Erythroblast (primary cell): ENCODE results near the gene MFSD11.
"Not testable (repeated sequence)": the region's sequence is repeated elsewhere in the genome, so short reads cannot be mapped to it uniquely, and the experiment has no call there.

ENCODE experiments used
- DNase-seq, 2 experiments: peaks; one replicate each; lab custom pipeline; 2025; lab: John Stamatoyannopoulos, UW
- GATA1 ChIP-seq: IDR thresholded peaks from 2 replicates; pipeline ENCODE4 v1.6.1; 2011; ENCODE audit warnings: low read depth, mild to moderate bottlenecking, control low read depth, low read length, moderate library complexity
- POLR2A ChIP-seq: IDR thresholded peaks from 2 replicates; pipeline ENCODE4 v1.6.1; 2011; ENCODE audit warnings: mild to moderate bottlenecking, low read length

MFSD11 gene

DNA sequence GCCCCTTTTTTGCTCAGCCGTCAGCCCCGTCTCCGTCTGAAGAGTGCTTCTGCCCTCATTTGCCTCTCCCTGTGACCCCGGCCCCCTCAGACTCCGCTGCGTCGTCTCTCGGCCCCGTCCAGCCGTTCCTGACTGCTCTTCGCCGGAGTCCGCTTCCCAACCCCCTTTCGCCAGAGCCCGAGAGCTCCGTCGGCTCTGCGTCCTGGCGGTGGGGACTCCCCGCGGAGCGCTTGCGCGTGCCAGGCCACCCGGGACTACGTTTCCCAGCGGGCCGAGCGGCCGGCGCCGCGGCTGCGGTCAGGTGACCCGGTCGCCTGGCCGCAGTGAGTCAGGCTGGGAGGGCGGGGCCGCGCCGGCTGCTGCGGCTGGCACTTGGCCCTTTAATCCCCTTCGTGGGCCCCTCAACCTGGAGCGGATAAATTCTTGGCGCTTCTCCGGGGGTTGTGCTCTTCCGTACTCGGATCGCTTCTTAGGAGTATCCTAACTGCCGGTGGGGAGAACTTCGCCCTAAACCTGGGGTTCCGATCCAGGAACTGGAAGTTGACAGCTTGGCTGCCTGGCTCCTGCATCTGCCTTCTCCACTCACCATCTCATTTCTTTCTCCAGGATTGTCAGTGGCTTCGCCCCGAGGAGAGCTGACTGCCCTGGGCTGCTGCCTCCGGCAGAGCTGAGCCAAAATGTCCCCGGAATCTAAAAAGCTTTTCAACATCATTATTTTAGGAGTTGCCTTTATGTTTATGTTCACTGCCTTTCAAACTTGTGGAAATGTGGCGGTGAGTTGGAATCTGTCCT lies at the start of gene MFSD11:
TSS of gene MFSD11 (plus strand) at position 444 of the 792 bp plus-strand sequence. CDS start at position 678, 234 bp downstream.
- TF ChIP-seq GATA1 = no peak
- peak; percentile 90 for TF ChIP-seq POLR2A
- peak; percentile 97 to 98 for DNase-seq

DNA sequence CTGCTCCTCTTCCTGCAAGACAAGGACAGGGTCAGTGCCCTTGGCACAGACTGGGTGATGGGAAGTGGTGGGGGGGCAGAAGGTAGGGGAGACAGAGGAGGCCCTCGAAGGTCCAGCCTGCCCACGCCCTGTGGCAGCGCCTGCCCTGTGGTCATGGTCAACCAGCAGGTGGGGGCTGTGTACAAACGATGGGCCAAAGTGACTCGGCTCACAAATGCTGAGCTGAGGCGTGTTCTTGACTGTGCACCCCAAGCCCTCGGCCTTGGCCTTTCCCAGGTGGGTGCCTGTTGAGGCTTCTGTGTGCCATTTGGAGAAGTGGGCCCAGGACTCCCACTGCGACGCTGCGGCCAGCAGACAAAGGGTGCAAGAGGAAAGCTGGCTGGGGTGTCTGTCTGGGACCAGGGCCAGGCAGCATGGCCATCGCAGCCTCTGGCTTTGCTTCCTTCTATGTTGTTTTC lies 49.7 kb upstream of the MFSD11 start:
- no peak for DNase-seq
- TF ChIP-seq GATA1 = no peak
- TF ChIP-seq POLR2A = no peak

DNA sequence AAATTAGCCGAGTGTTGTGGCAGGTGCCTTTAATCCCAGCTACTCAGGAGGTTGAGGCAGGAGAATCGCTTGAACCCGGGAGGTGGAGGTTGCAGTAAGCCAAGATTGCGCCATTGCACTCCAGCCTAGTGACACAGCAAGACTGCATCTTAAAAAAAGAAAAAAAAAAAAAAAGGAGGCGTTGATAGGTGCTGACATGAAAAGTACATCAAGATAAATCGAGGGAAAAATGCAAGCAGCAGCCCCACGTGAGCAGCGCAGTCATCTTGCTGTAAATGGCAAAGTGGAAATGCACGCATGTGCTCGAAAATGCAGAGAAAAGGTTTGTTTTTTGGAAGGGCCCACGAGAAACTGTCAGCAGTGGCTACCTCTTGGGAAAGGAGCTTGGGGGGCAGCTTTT lies 48.1 kb upstream of the MFSD11 start:
- no peak for TF ChIP-seq POLR2A
- DNase-seq = no peak

DNA sequence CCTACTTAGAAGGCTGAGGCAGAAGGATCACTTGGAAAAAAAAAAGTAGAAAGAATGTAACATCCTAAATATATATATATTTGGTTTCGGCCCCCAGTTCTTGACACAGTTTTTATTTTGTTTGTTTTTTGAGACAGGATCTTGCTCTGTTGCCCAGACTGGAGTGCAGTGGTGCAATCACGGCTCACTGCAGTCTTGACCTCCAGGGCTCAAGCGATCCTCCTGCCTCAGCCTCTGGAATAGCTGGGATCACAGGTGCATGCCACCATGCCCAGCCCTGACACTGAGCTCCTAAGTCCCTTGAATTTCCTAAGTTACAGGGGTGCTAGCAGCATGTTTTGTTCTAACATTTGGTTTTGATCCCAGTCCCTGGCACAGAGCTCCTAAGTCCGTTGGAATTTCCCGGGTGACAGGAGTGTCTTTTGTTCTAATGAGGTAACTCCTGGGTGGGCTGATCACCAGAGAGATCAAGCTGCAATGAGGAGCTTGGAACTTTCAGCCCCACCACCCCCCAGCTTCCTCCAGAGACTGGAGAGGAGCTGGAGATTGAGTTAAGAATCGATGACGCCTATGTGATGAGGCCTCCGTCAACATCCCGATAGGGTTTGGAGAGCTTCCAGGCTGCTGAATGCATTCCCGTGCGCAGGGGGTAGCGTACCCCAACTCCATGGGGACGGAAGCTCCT lies 47.2 kb upstream of the MFSD11 start:
- TF ChIP-seq GATA1 (no peak), POLR2A (no peak)
- DNase-seq = no peak

DNA sequence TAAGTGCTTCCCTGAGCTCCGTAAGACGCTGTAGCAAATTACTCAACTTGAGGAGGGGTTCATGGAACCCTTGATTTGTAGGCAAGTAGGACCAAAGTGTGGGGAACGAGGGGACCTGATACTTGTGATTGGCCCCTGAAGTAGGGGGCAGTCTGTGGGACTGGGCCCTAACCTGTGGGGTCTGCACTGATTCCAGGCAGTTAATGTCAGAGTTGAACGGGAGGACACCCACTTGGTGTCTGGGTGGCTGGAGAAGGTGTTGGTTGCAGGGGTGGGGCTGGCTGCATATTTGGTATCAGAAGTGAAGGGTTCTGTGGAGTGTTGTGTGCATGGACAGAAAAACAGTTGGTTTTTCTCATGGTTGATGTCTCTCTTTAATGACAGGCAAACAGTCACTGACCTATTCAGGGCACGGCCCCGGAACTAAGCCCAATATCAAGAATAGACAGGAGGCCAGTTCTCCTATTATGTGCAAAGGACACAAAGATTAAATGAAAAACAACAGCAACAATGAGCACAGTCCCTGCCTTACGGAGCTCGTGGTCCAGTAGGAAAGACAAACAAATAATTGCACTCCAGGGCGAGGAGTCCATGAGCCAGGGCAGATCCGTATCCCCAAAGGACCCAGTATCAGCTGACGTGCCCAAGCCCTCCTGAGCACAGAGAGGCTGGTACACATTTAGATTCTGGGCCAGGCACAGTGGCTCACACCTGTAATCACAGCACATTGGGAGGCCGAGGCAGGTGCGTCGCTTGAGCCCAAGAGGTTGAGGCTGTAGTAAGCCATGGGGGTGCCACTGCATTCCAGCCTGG lies 46.3 kb upstream of the MFSD11 start:
- TF ChIP-seq GATA1 (no peak), POLR2A (no peak)
- no peak for DNase-seq

DNA sequence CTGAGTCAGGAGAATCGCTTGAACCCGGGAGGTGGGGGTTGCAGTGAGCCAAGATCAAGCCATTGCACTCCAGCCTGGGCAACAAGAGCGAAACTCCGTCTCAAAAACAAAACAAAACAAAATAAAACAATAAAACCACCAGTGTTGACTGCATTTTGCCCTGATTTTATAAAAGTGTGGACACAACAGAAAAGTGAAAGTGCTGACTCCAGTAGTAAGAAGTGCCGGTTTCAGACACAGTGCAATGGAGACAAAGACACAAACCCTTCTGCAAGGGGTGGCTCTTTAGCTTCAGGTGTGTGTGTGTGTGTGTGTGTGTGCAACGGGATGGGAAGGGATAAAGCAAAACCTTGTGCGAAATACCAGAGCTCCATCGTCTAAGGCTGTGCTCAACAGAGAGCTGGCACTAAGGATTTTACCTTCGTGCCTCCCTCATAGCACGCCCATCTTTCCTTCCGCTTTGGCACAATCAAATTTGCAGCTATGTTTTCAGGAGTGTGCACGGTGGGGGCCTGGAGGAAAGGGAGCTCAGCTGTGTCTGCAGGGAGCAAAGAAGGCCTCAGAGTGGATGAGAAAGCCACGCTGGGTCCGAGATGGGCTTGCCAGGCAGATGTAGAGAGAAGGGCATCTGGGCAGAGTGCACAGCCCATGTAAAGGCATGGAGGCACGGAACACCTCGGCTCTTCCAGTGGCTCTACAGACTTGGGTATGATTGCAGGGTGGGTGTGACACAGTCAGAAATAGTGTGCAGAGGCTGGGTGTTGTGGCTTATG lies 42.7 kb upstream of the MFSD11 start:
- no peak for DNase-seq
- no peak for TF ChIP-seq GATA1
- no peak for TF ChIP-seq POLR2A

DNA sequence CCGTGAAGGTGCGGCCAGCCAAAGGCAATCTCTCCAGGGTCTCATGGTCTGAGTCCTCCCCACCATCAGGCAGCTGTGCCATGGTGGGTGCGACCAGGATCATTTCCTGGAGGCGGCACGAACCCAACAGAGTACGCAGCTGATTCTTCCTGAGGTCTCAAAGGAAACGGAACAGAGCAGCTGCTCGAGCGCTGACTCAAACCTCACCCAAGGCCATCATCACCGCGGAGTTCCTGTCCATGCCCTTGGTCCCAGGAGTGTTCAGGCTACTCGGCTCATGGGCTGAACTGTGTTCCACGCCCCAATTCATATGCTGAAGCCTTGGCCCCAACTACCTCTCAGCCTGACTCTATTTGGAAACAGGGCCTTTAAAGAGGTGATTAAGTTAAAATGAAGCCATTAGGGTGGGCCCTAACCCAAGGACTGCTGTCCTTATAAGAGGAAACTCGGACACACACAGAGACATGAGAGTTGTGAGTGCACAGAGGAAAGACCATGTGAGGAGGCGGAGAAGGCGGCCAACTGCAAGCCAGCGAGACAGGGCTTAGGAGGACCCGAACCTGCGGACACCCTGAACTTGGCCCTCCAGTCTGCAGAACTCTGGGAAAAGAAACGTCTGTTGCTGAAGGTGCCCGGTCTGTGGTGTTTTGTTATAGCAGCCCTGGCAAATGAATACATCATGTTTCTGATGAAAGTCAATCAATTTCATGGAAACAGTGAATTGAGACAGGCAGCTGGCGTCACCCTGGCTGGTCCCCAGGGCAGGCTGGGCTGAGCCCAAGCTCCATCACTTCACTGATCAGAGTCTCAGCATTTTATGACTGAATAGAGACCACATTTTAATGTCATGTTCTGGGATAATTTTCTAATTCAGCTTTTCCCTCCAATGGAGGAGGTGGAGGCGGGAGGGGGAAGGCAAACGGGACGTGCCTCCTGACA lies 40.9 kb upstream of the MFSD11 start:
- TF ChIP-seq POLR2A (no peak), GATA1 (no peak)
- no peak for DNase-seq

DNA sequence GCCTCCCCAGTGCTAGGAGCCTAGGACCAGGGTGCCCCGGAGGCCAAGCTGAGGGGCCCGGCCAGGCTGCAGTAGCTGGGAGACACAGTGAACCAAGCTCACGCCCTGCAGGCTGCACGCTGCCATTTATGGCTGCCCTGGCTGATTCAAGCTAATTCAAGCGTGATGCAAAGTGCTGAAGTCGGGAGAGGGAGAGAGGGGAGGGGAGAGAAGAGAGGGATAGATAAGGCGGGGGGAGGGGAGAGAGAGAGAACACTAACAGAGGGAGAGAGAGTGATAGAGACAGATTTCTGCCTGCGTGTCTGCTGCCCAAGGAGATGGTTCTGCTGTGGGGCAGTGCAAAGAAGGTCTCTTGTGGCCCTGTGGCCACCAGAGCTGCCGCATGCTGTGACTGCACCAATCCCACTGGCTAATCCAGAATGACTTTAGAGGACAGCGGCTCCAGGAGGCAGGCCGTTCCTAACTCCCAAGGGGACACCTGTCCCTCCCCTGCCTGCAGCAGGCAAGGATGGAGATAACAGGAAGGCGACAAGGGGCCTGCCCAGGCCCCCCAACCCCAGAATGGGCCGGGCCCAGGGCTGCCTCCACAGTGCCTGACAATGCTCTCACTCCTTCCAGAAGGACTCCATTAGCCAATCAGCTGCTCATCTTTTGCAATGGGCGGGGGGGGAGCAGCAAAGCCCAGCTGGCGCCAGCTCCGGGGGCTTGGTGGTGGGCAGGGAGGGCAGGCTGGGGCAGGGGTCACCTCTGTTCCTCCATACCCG lies 40.0 kb upstream of the MFSD11 start:
- DNase-seq = peak; percentile 39 to 58
- TF ChIP-seq POLR2A (no peak), GATA1 (no peak)

DNA sequence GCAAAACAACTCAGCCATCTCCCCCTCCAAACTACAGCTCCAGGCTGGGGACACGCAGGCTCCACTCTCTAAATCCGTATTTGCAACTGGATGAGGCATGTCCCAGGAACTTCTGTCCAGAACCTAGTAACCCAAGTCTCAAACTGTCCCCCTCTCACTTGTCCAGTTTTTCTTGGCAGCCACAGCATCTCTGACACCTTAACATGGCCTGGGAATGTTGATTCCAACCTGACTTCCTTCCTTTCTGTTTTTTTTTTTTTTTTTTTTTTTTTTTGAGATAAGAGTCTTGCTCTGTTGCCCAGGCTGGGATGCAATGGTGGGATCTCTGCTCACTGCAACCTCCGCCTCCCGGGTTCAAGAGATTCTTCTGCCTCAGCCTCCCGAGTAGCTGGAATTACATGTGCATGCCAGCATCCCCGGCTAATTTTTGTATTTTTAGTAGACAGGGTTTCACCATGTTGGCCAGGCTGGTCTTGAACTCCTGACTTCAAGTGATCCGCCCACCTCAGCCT lies 39.4 kb upstream of the MFSD11 start:
- not testable (repeated sequence) for DNase-seq

DNA sequence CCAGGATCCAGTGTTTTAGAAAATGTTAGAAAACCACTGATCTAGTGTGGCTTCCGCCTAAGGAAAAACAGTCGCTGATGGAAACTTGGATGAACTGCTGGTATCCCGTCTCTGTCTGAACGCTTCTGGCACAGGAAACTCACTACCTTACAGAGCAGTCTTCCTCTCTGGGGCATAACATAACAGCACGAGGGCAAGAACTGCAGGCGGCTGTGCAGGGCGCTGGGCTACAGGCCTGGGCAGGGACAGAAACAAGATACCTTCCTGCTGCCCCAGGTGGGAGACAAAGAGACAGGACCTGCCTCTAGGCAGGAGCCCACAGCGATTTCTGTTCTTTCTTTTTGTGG lies 37.7 kb upstream of the MFSD11 start:
- DNase-seq = no peak
- TF ChIP-seq POLR2A (no peak), GATA1 (no peak)

DNA sequence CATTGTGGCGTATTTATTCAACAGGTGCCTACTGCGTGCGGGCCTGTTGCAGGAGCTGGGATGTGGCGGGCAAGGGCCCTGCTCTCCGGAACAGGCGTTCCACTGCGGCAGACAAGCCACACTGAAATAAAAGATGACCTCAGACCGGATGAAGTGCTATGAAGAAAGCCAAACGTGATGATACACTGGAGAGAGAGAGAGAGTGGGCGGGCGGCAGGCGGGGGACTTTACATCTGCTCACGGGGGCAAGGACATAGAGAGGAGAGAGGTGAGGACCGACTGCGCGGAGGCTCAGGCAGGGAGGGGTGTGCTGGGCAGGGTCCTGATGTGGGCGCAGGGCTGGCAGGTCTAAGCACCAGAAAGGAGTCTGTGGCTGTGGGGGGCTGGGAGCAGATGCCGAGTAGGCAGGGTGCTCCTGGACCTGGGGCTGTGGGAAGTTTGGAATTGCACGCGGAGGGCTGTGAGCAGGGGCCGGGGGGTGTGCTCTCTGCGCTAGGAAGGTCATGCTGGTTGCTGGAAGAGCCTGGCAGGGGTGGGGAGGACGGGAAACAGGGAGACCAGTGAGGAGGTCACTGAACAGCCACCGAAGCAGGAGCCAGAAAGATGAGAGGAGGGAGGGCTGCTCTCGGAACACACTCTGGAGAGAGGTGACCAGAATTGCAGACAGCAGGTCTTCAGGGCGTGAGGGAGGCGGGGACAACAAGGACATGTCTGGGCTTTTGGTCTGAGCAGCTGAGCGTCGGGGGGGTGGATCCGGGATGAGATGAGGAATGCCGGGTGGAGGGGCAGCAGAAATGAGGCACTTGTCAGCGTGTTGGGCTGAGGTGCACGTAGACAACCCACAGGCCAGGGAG lies 37.1 kb upstream of the MFSD11 start:
- no peak for TF ChIP-seq POLR2A
- no peak for TF ChIP-seq GATA1
- DNase-seq = no peak

DNA sequence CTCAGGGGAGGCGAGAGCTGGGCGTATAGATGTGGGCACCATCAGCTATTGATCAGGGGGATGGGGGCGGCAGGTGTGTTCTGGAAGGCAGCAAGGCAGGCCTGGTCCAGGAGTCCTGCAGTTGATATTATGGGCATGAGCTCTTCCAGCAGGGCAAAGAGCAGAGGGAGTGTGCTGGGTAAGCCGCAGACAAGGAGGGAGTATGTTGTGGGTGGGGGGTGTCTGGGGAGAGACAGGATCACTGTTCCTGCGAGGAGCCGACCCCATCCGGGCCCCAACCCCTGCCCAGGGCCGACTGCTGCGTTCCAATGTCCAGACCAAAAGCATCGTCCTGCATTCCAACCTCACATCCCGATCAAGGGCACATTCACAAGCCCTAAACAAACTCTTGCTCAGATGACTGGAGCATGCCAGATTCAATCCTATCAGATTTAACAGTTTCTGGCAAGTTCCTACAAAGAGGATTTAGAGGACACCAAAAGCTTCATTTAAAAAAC lies 36.4 kb upstream of the MFSD11 start:
- TF ChIP-seq GATA1 (no peak), POLR2A (no peak)
- no peak for DNase-seq
